Non-pigmented ciliary epithelial cell (primary cell): ENCODE measurements around the gene RNASEH2B.

Source experiments
- DNase-seq: peaks from one replicate; pipeline ENCODE4 v3.0.0-alpha.2; 2010; ENCODE audit warnings: low read depth

The RNASEH2B gene, protein sequence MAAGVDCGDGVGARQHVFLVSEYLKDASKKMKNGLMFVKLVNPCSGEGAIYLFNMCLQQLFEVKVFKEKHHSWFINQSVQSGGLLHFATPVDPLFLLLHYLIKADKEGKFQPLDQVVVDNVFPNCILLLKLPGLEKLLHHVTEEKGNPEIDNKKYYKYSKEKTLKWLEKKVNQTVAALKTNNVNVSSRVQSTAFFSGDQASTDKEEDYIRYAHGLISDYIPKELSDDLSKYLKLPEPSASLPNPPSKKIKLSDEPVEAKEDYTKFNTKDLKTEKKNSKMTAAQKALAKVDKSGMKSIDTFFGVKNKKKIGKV

DNA sequence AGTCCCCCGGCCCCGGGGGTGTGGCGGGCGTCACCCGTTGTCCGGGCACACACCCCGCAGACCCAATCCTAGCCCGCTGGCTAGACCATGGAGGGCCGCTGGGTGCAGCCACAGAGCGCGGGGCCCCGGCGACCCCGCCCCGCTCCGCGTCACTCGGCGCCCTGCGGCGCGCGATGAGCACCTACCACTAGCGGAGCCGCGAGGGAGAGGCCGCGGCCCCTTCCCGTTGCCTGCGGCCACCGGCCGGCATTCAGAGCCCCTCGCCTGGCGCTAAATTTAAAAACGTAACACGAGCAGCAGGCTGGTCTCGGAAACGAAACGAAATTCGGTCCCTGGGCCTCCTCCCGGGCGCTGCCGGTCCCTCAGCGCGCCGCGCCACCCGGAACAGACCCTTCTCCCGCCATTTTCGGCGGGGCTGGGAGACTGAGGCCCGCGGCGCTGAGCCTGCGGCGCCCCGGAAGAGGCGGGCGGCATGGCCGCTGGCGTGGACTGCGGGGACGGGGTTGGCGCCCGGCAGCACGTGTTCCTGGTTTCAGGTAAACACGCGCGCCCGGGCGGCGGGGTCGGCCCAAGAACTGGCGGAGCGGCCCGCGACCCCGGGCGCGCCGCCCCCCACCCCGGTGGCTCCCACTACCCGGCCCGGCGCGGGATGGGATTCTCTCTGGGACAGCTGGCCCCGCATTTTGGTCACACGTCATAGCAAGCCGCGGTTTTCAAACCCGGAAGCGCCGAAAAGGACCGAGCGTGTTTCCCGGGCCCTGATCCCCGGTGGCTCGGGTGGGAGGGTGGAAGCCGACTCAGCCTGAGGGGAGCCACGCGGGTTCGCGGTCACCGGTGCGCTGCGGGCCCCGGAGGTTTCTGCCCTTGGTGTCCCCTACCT lies at the start of gene RNASEH2B:
Gene RNASEH2B, plus strand, starts transcription at position 187 of the 880 bp plus-strand sequence. Its CDS starts 286 bp downstream, at position 473.
- no peak for DNase-seq

DNA sequence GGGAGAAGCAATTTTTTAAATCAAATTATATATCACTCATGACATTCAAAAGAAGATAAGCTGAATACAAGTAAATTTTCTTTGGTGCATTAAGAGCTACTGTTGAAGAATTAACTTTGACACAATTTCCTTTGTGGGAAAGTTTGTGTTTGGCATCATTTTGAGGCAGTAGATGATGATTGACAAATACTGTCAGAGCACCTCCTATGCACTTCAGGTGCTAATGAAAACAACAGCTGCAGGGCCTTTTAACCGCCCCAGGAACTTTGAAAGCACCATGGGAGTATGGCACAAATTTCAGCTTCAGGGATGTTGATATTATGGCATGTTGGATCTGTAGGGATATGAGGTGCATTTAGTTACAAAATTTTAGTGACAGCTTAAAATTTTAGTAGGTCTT lies 45.1 kb upstream of the RNASEH2B start:
- no peak for DNase-seq

DNA sequence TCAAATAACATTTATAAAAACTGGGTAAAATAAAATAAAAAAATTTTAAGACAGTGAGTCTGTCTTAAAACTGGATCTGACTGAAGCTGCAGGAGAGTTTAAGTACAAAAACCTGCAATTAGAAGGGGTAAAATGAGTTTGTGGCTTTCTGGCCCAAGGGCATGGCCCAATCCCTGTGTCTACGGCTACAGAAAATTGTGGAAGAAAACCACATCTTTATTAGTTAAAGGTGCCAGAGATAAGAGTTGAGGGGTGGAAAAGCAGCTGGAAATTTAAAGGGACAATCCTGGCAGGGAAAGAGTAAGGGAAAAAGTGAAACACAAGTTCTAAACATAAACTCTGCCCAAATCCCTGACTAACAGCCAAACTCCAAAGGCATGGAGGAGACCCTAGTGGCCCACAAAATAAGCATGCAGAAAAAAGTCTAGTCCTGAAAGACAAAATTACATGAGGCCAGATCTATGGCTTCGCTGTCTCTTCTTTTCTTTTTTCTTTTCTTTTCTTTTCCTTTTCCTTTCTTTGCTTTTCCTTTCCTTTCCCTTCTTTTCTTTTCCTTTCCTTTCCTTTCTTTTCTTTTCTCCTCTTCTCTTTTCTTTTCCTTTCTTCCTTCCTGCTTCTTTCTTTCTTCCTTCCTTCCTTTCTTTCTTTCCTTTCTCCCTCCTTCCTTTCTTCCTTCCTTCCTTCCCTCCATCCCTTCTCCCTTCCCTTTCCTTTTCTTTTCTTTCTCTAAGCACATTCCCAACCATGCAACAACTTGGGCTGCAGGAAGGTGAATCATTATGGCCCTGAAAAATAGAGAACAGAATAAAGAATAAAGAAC lies 42.6 kb upstream of the RNASEH2B start:
- DNase-seq = no peak

DNA sequence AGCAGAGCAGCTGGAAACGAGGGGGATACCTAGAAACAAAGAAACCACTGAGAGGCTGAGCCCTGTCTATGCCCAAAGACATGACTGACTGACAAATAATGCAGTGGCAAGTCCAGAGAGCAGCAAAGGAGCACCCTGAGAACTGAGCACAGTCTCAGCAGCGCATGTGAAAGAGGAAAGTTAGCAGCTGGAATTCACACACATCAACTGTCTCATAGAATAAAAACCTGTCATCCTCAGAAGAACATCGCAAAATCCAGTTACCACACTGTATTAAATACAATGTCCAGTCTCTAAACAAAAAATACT lies 42.0 kb upstream of the RNASEH2B start:
- DNase-seq = no peak

DNA sequence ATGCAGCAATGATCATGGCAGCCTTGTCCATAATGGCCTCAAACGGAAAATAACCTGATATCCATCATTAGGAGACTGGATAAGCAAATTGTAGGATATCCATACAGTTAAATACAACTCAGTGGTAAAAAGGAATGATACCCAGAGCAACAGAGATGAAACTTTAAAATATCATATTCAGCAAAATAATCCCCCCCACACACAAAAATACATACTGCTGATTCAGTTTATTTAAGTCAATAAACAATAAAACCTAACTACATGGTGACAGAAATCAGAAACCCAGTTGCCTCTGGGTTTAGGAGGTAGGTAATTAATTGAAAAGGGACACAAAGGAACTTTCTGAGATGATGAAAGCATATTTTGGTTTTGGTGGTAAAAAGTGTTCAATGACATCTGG lies 38.2 kb upstream of the RNASEH2B start:
- no peak for DNase-seq

DNA sequence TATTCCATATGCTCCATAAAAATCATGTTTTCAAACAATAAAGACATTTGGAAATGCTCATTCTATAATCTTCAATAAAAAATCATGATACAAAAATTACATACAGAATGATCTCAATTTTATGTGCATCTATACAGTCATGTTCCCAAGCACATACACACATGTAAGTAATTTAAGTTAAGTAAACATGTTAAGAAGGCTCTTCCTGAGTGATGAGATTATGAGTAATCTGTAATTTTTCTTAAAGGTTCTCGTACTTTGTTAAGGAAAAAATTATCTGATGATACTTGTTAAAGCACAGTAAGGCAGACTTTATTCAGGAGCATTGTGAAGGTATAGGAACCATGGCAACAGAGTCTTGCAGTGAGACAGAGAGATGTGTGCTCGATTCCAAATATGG lies 36.1 kb upstream of the RNASEH2B start:
- no peak for DNase-seq

DNA sequence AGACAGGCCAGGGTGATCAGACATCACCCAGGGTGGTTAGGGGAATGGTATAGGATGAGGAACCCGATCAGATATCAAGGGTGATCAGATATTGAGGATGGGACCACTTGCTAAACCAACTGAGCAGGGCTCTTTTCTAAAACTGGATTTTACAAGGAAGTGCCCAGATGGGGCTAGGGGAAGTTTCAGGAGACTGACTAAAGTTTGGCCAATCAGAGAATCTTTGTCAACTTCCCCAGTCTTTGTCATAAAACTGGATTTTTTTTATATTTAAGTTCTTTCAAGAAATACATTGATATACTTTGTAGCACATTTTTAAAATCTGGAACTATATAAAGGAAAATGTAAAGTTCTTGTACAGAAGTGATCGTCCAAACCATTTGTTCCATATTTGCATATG lies 35.6 kb upstream of the RNASEH2B start:
- no peak for DNase-seq

DNA sequence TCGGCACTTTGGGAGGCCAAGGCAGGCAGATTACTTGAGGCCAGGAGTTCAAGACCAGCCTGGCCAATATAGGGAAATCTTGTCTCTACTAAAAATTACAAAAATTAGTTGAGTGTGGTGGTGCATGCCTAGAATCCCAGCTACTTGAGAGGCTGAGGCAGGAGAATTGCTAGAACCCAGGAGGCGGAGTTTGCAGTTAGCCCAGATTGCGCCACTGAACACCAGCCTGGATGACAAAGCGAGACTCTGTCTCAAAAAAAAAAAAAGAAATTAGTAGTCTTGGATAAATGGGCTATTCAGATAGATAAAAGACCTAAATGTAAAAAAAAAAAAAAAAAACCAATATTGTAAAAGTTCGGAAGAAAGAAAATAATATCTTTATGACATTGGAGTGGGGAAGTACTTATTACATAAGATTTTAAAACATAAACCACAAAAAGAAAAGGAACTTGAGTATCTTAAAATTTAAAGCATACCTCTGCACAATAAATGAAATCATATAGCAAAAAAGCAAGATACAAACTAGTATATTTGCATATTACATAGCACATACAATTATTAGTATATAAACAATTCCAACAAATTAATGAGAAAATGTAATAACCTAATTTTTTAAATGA lies 26.7 kb upstream of the RNASEH2B start:
- DNase-seq = no peak

DNA sequence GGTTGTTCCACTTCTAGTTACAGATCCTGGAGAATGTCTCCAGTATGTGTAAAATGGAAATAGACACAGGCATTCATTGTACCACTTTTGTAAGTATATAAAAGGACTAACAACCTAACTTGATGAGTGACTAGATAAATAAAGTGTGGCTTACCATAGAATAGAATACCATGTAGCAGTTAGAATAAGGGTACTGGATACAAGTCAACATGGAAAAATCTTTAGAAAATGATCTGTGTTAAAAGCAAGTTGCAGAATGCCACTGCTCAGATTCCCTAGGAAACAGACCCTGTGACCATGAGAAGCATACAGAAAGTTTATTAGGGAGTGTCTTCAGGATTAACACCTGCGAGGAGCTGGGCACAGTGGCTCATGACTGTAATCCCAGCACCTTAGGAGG lies 25.9 kb upstream of the RNASEH2B start:
- no peak for DNase-seq

DNA sequence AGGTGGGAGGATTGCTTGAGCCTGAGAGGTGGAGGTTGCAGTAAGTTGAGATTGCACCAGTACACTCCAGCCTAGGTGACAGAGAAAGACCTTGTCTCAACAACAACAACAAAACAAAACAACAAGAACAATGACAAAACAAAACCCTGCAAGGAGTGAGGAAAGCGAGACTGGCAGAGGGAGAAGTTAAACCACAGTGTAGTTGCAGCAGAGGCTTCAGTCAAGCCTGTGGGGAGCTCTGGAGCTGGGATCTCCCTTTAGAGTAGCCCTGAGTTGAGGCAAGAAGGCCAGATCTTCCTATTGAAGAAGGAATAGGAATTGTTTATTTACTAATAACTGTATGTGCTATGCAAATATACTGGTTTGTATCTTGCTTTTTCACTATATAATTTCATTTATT lies 25.3 kb upstream of the RNASEH2B start:
- DNase-seq = no peak

DNA sequence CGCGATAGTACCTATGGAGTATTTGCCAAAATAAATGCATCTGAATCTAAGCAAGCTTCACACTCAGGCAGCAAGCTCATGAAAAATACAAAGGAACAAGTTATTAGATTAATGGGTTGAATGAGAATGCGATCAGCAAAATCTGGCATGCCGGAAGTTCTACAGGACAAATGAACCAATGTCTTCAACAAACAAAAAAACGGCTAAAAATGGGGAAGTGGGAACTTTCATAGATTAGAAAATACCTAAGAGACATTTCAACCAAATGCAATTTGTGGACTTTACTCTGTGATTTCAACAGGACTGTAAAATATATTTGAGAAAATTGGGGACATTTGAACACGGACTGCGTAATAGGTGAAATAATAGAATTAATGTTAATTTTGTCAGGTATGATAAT lies 22.4 kb upstream of the RNASEH2B start:
- DNase-seq = no peak

DNA sequence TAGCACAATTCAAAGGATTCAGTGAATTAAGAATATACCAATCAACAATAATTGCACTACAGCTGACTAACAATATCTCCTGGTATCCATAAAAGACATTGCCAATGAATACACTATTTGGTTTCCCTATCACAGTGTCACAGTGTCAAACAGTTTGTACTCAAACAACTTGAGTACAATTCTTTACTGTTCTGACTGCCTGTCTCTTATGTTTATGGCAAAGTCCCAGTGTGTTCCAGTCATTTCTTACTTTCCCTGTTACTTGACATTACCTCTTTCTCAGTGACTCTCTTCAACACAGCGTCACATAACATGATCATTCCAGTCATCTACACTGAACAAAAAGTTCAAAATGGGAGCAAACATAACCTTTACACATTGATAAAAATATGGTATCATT lies 21.2 kb upstream of the RNASEH2B start:
- DNase-seq = no peak

DNA sequence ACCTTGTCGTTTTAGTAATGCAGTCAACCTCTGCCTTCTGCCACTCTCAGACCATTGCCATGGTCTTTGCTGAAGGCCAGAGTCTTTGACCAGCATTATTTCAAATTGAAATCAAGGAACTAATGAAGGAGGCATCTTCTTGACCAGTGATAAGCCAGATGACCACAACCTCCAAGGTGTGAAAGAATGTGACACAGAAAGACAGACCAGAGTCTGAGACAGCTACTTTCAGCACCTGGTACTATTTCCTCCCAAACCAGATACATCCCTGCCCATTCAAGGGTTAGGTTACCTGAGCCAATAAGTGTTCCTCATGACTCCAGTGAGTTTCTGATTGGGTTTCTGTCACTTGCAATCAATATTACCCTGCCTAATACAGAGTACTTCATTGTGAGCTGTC lies 20.3 kb upstream of the RNASEH2B start:
- DNase-seq = no peak

DNA sequence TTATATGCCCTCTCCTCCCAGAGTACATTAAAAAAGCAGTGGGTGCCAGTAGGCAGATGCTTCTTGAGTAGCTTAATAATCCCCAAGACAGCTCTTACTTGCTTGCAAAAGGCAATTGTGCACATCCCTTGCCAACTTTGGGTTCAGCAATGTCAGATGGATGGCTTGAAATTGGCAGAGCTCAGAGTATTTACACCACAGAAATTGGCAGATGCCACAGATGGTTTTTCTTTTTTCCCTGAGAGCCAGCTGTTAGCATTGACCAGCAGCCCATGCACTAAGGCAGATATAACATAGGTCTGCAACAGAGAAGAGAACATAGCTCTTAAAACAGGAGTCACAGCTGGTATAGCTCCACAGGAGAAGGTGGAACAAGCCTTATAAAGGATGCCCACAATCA lies 18.4 kb upstream of the RNASEH2B start:
- no peak for DNase-seq

DNA sequence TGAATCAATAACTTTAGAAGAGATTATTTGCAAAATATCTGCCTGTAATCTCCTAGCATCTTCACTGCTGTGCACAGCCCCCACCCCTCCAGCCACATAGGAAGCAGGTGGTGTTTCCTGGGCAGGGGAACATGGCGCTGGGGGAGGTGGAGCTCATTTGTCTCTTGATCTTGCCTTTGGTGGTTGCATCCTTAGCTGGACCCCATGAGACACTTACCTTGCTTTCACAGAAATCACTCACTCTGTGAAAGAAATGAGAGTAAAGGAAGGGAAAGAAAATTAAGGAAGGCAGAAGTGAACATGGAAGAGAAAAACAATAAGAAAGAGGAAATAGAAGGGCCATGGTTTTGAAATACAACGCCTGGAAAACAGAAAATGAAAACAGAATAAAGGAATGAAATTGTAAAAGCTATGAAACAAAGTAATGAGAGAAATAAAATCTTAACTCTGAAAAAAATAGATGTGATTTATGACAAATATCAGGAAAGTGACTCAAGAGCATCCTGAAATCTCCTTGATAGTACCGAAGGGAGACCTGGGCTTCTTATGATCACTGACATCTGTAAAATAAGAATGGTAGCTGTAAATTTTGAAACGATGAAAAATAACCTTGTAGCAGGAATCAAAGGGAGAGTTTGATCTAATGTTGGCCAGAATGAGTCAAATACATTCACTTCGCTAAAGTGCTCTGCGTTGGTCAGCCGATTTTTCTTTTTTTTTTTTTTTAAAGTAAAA lies 17.2 kb upstream of the RNASEH2B start:
- no peak for DNase-seq

DNA sequence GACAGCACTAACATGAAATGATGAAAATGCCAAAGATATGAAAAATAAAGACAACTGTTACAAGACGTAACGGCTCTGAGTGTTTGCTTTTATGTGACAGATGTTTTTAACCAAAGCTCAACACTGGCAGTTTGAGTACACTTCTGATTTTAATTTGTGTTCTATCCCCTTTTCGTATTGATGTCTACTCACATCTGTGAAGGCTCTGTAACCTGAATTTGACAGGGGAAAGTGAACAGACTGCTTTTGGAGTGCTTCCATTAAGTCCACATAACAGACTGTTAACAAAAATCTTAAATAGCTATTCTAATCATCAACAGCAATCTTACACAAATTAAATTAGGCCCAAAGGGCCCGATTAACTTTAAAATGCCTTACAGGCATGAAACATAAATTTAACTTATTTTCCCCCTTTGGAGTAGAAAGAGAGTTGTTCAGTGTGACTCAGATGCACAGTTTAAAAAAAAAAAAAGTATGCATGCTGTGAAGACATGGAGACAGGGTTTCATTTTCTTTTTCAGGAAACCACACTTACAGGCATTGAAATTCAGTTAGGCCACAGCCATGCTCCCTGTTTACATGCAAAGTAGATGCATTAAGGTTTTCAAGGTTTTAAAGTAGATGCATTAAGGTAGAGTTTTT lies 16.3 kb upstream of the RNASEH2B start:
- no peak for DNase-seq

DNA sequence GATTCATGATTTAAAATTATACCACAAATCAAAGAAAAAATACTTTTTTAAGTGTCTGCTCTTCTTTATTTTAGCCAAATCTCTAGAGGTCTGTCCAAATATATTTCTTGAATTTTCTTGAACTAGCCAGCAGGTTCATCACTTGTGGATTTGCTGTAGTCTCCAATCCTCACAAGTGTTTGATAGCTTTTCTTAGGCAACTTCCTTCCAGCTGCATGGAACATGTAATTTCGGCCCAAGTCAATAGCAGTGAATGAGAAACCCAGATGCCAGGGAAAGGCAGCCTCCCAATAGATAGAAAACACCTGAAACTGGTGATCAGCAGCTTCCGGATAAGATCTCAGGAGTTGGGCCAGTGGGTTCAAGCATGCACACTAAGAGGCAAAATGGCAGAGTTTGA lies 15.6 kb upstream of the RNASEH2B start:
- no peak for DNase-seq

DNA sequence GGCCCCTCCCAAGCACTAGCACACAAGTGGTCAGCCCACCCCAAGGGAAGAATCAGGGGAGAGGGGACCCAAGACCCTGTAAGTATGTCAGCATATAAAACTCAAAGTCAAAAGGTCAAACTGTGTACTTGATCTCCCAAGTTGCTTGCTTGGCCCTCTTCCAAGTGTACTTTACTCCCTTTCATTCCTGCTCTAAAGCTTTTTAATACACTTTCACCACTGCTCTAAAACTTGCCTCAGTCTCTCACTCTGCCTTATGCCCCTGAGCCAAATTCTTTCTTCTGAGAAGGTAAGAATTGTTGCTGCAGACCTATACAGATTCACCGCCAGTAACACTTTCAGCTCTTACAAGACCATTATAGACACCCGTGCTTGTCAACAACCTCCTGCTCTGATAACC lies 15.1 kb upstream of the RNASEH2B start:
- DNase-seq = no peak

DNA sequence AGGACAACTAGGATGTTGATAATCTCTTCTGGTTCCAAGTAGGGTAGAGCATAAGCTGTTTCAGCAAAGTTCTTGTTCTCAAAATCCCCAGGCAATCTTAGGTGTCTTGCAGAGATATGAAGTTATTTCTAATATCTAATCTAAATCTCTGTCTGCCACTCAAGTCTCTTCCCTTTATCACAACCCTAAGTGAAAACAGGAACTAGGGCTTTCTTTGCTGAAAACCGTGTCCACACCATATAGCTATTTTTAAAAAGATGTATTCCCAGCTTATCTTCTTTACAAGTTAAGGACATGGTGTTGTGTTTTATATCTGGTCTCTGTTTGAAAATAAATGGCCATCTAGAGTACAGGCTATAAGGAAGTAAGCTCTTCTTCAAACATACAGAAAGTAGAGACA lies 11.3 kb upstream of the RNASEH2B start:
- no peak for DNase-seq

DNA sequence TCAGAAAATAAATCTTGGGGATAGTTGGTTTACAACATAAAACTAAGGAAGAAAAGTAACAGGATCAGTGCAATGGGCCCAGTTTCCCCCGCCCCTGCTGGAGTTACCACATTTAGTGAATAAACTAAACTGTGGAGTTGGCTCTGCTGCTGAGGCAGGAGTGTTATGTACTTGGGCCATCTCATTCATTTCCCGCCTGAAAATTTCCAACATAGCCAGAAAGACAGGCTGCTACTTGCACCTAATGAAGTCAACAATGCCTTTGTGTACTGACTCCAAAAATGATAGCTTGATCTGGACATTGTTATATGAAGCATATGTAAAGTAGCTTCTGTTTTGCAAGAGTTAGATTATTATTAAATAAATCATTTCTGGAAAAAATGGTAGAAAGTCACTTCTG lies 7.9 kb upstream of the RNASEH2B start:
- no peak for DNase-seq

DNA sequence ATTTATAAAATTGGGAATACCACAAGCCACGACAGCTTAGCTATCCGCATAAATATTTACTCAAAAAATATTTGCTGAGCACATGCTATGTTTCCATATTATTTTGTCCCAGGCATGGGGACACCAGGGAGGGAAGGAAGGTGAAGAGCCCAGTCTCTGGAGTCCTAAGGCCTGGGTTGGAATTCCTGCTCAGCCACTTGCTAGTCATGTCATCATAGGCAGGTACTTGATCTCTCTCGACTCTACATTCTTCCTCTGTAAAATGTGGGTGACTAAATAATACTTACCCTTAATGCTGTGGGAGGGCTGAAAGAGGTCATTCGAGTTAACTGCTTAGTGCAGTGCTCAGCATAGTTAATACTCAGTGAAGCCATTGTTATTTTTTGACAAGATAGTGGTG lies 4.3 kb upstream of the RNASEH2B start:
- no peak for DNase-seq
